BE2C (cell line): Measurements from ENCODE around the gene FBLN2.
A peak's percentile ranks its signal among the peaks of the same experiment; 100 is the strongest.
"Not testable (repeated sequence)": the region's sequence is repeated elsewhere in the genome, so short reads cannot be mapped to it uniquely, and the experiment has no call there.

ENCODE experiments used
- DNase-seq: peaks from one replicate; pipeline ENCODE4 v3.0.0-alpha.2; 2020
- H3K27me3 ChIP-seq: fragments of 250-450 bp; sonication (Bioruptor Pico); 2 replicates; pipeline ENCODE4 v1.5.1; 2020; ENCODE audit warnings: mild to moderate bottlenecking
- H3K36me3 ChIP-seq: fragments of 250-450 bp; sonication (Bioruptor Pico); 2 replicates; pipeline ENCODE4 v1.5.1; 2020; ENCODE audit warnings: mild to moderate bottlenecking
- H3K4me1 ChIP-seq: fragments of 250-450 bp; sonication (Bioruptor Pico); 2 replicates; pipeline ENCODE4 v1.5.1; 2020
- H3K4me3 ChIP-seq: 2 replicates; pipeline ENCODE4 v1.5.1; 2011; ENCODE audit warnings: low read depth, low read length
- H3K9me3 ChIP-seq: fragments of 250-450 bp; sonication (Bioruptor Pico); 2 replicates; pipeline ENCODE4 v1.5.1; 2020
- TF ChIP-seq, protein P1 (sequence below): IDR thresholded peaks from 2 replicates; pipeline ENCODE4 v1.5.1; 2012; ENCODE audit warnings: mild to moderate bottlenecking, low read depth, low read length

FBLN2 gene

GRCh38 chr3:13516760-13517135 is 32.2 kb upstream of the FBLN2 start:
- no peak overlapping the region for H3K4me3 ChIP-seq
- no peaks in the 10 kb centered on the region for H3K36me3 ChIP-seq
- H3K27me3 ChIP-seq = no peaks in the 10 kb centered on the region
- TF ChIP-seq, protein P1, sequence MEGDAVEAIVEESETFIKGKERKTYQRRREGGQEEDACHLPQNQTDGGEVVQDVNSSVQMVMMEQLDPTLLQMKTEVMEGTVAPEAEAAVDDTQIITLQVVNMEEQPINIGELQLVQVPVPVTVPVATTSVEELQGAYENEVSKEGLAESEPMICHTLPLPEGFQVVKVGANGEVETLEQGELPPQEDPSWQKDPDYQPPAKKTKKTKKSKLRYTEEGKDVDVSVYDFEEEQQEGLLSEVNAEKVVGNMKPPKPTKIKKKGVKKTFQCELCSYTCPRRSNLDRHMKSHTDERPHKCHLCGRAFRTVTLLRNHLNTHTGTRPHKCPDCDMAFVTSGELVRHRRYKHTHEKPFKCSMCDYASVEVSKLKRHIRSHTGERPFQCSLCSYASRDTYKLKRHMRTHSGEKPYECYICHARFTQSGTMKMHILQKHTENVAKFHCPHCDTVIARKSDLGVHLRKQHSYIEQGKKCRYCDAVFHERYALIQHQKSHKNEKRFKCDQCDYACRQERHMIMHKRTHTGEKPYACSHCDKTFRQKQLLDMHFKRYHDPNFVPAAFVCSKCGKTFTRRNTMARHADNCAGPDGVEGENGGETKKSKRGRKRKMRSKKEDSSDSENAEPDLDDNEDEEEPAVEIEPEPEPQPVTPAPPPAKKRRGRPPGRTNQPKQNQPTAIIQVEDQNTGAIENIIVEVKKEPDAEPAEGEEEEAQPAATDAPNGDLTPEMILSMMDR = no peak
- no peaks in the 10 kb centered on the region for H3K9me3 ChIP-seq
- no peak for DNase-seq
- no peaks in the 10 kb centered on the region for H3K4me1 ChIP-seq

- Histone ChIP-seq H3K4me3 (no peak overlapping the region), H3K36me3 (no peaks in the 10 kb centered on the region), H3K4me1 (no peaks in the 10 kb centered on the region), H3K9me3 (no peaks in the 10 kb centered on the region), H3K27me3 (no peaks in the 10 kb centered on the region)
- TF ChIP-seq, protein P1 = no peak
- DNase-seq = no peak
These were observed 31.5 kb upstream of the FBLN2 start for GRCh38 chr3:13517253-13517977.

DNA sequence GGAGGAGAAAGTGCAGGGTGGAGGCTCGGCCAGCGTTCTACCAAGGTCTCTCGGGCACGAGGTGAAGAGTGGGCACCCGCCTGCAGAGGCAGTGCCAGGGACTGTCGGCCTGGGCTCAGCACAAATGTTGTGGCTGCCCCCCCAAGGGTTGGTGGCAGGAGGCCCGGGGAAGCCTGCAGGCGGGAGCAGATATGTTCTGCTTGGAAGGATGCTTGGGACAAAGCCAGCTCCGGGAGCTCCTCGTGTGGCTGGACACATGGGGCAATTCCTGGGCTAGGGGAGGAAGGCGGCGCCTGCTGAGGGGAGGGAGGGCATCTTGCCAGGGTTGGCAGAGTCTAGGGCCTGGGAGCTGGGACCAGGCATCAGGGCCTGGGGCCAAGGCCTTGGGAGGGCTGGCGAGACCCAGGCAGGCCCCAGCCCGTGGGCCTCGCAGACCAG is 30.4 kb upstream of the FBLN2 start:
- H3K4me1 ChIP-seq = no peaks in the 10 kb centered on the region
- H3K4me3 ChIP-seq = no peak overlapping the region
- TF ChIP-seq, protein P1 = no peak
- no peaks in the 10 kb centered on the region for H3K9me3 ChIP-seq
- peak; percentile 39 for DNase-seq
- no peaks in the 10 kb centered on the region for H3K36me3 ChIP-seq
- no peaks in the 10 kb centered on the region for H3K27me3 ChIP-seq

GRCh38 chr3:13519006-13519791 is 29.7 kb upstream of the FBLN2 start:
- Histone ChIP-seq H3K36me3 (no peaks in the 10 kb centered on the region), H3K4me1 (no peaks in the 10 kb centered on the region), H3K27me3 (no peaks in the 10 kb centered on the region), H3K9me3 (no peaks in the 10 kb centered on the region), H3K4me3 (no peak overlapping the region)
- DNase-seq = no peak
- TF ChIP-seq, protein P1 = no peak

GRCh38 chr3:13520326-13520880 is 28.5 kb upstream of the FBLN2 start:
- H3K4me1 ChIP-seq = no peaks in the 10 kb centered on the region
- H3K36me3 ChIP-seq = no peaks in the 10 kb centered on the region
- H3K4me3 ChIP-seq = no peak overlapping the region
- no peaks in the 10 kb centered on the region for H3K9me3 ChIP-seq
- no peak for DNase-seq
- no peaks in the 10 kb centered on the region for H3K27me3 ChIP-seq
- TF ChIP-seq, protein P1 = no peak

DNA sequence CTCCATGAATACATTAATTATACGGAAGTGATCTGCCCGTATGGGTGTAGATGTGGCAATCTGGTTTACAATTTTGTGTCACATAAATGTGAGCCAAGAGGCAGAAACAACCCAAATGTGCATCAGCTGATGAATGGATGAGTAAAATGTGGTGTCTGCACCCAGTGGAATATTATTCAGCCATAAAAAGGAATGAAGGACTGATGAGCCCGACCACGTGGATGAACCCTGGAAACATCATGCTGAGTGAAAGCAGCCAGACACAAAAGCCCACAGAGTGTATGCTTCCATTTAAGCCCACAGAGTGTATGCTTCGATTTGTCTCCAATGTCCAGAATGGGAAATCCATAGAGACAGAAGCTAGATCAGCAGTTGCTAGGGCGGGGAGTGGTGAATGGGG is 27.6 kb upstream of the FBLN2 start:
- Histone ChIP-seq H3K9me3 (no peaks in the 10 kb centered on the region), H3K27me3 (no peaks in the 10 kb centered on the region), H3K36me3 (no peaks in the 10 kb centered on the region), H3K4me3 (no peak overlapping the region), H3K4me1 (no peaks in the 10 kb centered on the region)
- DNase-seq = no peak
- TF ChIP-seq, protein P1 = no peak

GRCh38 chr3:13521749-13522148 is 27.2 kb upstream of the FBLN2 start:
- DNase-seq, H3K4me1 ChIP-seq, H3K9me3 ChIP-seq, H3K27me3 ChIP-seq, H3K36me3 ChIP-seq, H3K4me3 ChIP-seq: not testable (repeated sequence)
